ENCODE results near the gene IL37. TPM values are rescaled to one million over a fixed set of nuclear protein-coding genes. Genes with fewer than 3 reads are reported as not detected.

IL37 gene
- polyA plus RNA-seq, 2 of the 4 experiments (the other 2 are of a cell fraction), result not detected

GRCh38 chr2:112960230-112960825 lies 49.4 kb downstream of the IL37 start:
- no peak overlapping the region for H3K4me2 ChIP-seq
- DNase-seq (ENCODE audit: low read depth in 1 of 2, low spot score in 1 of 2), result no peak
- no peak for ATAC-seq
- H3K4me3 ChIP-seq, result no peak overlapping the region
- 55% methylated on average over 2 of the region's 2 CpGs for WGBS (ENCODE audit: missing lambda C conversion rate)
- TF ChIP-seq HOXB13 (CRISPR knock-in tag; IDR thresholded peaks at IDR 0.05; ENCODE audit: low read depth), result no peak
- no peak for TF ChIP-seq SMC3 (IDR thresholded peaks at IDR 0.05)
- TF ChIP-seq CBX2 (IDR thresholded peaks at IDR 0.05; ENCODE audit: borderline replicate concordance, low read depth), result no peak
- TF ChIP-seq ZSCAN20 (CRISPR knock-in tag; IDR thresholded peaks at IDR 0.05), result no peak
- FAIRE-seq, result no peak
- no peak overlapping the region for H3K27ac ChIP-seq
- POLR2A ChIA-PET, result no interaction called here
- CTCF ChIA-PET, result interaction anchor here (0.7 to 3.9 kb wide), 12 partner anchors 8 to 233 kb away, joined by 3 to 35 read pairs (median 3); partner anchors contain the start of gene IL36G
- no peaks in the 10 kb centered on the region for H3K4me1 ChIP-seq
- H3K9me3 ChIP-seq, result no peaks in the 10 kb centered on the region

- H3K27ac ChIP-seq, result no peak overlapping the region
- FAIRE-seq, result no peak
- no peaks in the 10 kb centered on the region for H3K9me3 ChIP-seq
- no peak overlapping the region for H3K4me2 ChIP-seq
- DNase-seq (ENCODE audit: low read depth in 1 of 2, low spot score in 1 of 2), result no peak
- CTCF ChIA-PET, result interaction anchor here (0.9 to 1.9 kb wide), 4 partner anchors 17 to 213 kb away, joined by 3 to 8 read pairs (median 4); no protein-coding TSS in a partner anchor
- H3K4me3 ChIP-seq, result no peak overlapping the region
- POLR2A ChIA-PET, result no interaction called here
- no peak for ATAC-seq
- 46% methylated on average over 3 of the region's 3 CpGs for WGBS (ENCODE audit: missing lambda C conversion rate)
- TF ChIP-seq ATOH8 (CRISPR knock-in tag; IDR thresholded peaks at IDR 0.05; ENCODE audit: low read depth), result no peak
- no peak for TF ChIP-seq FOSL2 (IDR thresholded peaks at IDR 0.05)
- no peak for TF ChIP-seq FOSL2 (CRISPR knock-in tag; IDR thresholded peaks at IDR 0.05)
- TF ChIP-seq KDM5A (IDR thresholded peaks at IDR 0.05), result no peak
- no peaks in the 10 kb centered on the region for H3K4me1 ChIP-seq
These were observed 51.6 kb downstream of the IL37 start for GRCh38 chr2:112962308-112963175.

- no peak overlapping the region for H3K27ac ChIP-seq
- H3K4me3 ChIP-seq, result no peak overlapping the region
- no peak overlapping the region for H3K4me2 ChIP-seq
- ChIA-PET CTCF (interaction anchor here (1.4 to 3.2 kb wide), 2 partner anchors 8 to 218 kb away, joined by 3 to 14 read pairs; no protein-coding TSS in a partner anchor), POLR2A (no interaction called here)
- H3K9me3 ChIP-seq, result no peaks in the 10 kb centered on the region
- no peaks in the 10 kb centered on the region for H3K4me1 ChIP-seq
- FAIRE-seq (no peak), DNase-seq (ENCODE audit: low read depth in 1 of 2, low spot score in 1 of 2) (no peak), ATAC-seq (no peak)
- WGBS (ENCODE audit: missing lambda C conversion rate), result 71% methylated on average over 2 of the region's 2 CpGs
- TF ChIP-seq HOXA7 (CRISPR knock-in tag; IDR thresholded peaks at IDR 0.05) (no peak), NFE2L2 (conservative IDR thresholded peaks at IDR 0.05; ENCODE audit: low read length) (no peak), USF2 (IDR thresholded peaks at IDR 0.05) (no peak), NPAS2 (CRISPR knock-in tag; IDR thresholded peaks at IDR 0.05; ENCODE audit: borderline replicate concordance) (no peak), POLR2AphosphoS2 (conservative IDR thresholded peaks at IDR 0.05; ENCODE audit: low read length) (no peak), BCL3 (IDR thresholded peaks at IDR 0.05) (no peak), SMC3 (IDR thresholded peaks at IDR 0.05) (no peak), CTCF (IDR thresholded peaks at IDR 0.05) (no peak), CEBPB (IDR thresholded peaks at IDR 0.05) (no peak), RAD21 (conservative IDR thresholded peaks at IDR 0.05 in 1 of 2, IDR thresholded peaks at IDR 0.05 in 1 of 2) (no peak), POLR2A (IDR thresholded peaks at IDR 0.05; ENCODE audit: low read length) (no peak), NR3C1 (IDR thresholded peaks at IDR 0.05) (no peak), RCOR1 (IDR thresholded peaks at IDR 0.05; ENCODE audit: low read depth, low read length) (no peak), REST (IDR thresholded peaks at IDR 0.05) (no peak), ATOH8 (CRISPR knock-in tag; IDR thresholded peaks at IDR 0.05; ENCODE audit: low read depth) (no peak)
These were observed 56.1 kb downstream of the IL37 start for GRCh38 chr2:112967023-112967422.
